ENCODE measurements around the gene AKR1E2.

AKR1E2 gene

DNA sequence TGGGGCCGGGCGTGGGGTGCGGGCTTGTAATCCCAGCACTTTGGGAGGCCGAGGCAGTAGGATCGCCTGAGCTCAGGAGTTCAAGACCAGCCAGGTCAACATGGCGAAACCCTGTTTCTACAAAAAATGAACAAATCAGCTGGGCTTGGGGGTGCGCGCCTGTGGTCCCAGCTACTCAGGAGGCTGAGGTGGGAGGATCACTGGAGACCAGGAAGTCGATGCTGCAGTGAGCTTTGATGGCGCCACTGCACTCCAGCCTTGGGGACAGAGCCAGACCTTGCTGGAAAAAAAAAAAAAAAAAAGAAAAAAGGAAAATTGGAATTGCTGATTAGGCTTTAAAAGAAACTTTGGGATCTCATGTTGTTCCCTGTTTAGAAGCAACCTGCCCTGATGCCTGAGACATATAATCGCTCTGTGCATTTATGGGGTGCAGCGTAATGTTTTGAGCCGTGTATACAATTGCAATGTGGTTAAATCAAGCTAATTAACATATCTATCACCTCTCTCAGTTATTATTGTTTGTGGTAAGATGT, 851 bp downstream of the AKR1E2 start:
- TF ChIP-seq, protein P1, sequence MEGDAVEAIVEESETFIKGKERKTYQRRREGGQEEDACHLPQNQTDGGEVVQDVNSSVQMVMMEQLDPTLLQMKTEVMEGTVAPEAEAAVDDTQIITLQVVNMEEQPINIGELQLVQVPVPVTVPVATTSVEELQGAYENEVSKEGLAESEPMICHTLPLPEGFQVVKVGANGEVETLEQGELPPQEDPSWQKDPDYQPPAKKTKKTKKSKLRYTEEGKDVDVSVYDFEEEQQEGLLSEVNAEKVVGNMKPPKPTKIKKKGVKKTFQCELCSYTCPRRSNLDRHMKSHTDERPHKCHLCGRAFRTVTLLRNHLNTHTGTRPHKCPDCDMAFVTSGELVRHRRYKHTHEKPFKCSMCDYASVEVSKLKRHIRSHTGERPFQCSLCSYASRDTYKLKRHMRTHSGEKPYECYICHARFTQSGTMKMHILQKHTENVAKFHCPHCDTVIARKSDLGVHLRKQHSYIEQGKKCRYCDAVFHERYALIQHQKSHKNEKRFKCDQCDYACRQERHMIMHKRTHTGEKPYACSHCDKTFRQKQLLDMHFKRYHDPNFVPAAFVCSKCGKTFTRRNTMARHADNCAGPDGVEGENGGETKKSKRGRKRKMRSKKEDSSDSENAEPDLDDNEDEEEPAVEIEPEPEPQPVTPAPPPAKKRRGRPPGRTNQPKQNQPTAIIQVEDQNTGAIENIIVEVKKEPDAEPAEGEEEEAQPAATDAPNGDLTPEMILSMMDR (conservative IDR thresholded peaks at IDR 0.05; ENCODE audit: low read depth), result no peak
- H3K27ac ChIP-seq, result peak overlapping the region; percentile 77
- POLR2A ChIA-PET (ENCODE audit: low non-redundant PET), result no interaction called here
- CTCF ChIA-PET, result interaction anchor here (1.3 kb wide), 1 partner anchor 11 kb away, joined by 3 read pairs; no protein-coding TSS in a partner anchor
- DNase-seq (ENCODE audit: low spot score), result no peak

DNA sequence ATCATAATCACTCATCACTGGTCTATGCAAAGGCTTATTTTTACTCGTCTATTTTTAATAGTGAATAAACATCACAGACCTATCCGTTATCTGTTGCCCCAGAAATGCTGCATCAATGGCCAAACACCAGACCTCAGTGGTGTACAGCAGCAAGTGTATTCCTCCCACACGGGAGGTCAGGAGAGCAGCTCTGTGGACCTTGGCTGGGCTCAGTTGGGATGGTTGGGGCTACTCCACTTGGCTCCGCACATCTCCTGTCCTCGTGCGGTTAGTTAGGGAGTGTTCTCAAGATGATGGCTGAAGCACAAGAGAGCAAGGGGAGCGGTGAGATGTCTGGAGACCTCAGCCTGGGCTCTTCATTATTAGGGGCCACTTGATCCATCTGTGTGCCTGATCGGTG, 2.0 kb downstream of the AKR1E2 start:
- ChIA-PET POLR2A (ENCODE audit: low non-redundant PET) (no interaction called here), CTCF (no interaction called here)
- no peak overlapping the region for H3K27ac ChIP-seq
- TF ChIP-seq, protein P1 (conservative IDR thresholded peaks at IDR 0.05; ENCODE audit: low read depth), result no peak
- DNase-seq (ENCODE audit: low spot score), result no peak

DNA sequence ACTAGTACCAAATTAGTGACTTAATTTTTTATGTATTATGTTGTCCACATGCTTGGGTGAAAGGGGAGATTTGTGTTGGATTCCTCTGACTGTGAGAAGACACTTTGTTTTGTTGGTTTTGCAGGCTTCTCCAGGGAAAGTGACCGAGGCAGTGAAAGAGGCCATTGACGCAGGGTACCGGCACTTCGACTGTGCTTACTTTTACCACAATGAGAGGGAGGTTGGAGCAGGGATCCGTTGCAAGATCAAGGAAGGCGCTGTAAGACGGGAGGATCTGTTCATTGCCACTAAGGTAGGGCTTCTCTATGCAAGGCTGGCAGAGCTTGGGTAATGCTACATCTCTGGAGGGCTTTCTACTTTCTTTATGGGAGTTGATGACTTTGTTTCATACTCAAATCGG, 4.5 kb downstream of the AKR1E2 start:
- TF ChIP-seq, protein P1 (conservative IDR thresholded peaks at IDR 0.05; ENCODE audit: low read depth), result no peak
- CTCF ChIA-PET, result interaction anchor here (0.5 kb wide), 1 partner anchor 612 kb away, joined by 3 read pairs; no protein-coding TSS in a partner anchor
- no peak overlapping the region for H3K27ac ChIP-seq
- POLR2A ChIA-PET (ENCODE audit: low non-redundant PET), result interaction anchor here (0.6 kb wide), 1 partner anchor 8 kb away, joined by 3 read pairs; no protein-coding TSS in a partner anchor
- no peak for DNase-seq (ENCODE audit: low spot score)

DNA sequence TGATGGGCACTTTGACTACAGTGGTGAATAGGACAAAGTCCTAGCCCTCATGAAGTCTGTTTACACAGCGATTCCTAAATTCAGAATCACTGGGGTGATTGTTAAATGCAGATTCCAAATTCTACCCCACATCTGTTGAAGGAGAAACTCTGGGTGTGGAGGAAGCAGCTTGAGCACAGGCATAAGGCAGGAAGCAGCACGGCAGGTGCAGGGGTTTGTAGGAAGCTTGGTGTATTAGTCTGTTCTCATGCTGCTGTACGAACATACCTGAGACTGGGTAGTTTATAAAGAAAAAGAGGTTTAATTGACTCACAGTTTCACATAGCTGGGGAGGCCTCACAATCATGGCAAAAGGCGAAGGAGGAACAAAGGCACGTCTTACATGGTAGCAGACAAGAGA, 5.1 kb downstream of the AKR1E2 start:
- ChIA-PET POLR2A (ENCODE audit: low non-redundant PET) (no interaction called here), CTCF (interaction anchor here (0.5 kb wide), 1 partner anchor 612 kb away, joined by 3 read pairs; no protein-coding TSS in a partner anchor)
- no peak overlapping the region for H3K27ac ChIP-seq
- no peak for DNase-seq (ENCODE audit: low spot score)
- TF ChIP-seq, protein P1 (conservative IDR thresholded peaks at IDR 0.05; ENCODE audit: low read depth), result no peak

DNA sequence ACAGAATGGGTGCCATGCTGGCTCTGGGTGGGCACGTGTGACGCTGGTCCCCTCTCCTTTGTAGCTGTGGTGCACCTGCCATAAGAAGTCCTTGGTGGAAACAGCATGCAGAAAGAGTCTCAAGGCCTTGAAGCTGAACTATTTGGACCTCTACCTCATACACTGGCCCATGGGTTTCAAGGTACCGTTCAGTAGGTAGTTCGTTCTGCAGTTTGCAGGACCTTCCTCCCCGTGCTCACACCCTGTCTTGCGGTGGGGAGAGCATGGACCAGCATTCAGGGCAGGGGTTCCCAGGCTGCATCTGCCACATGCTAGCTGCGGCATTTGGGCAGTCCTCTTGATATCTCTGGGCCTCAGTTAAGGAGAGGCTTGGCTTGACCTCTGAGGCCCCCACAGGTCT, 7.3 kb downstream of the AKR1E2 start:
- TF ChIP-seq, protein P1 (conservative IDR thresholded peaks at IDR 0.05; ENCODE audit: low read depth), result no peak
- CTCF ChIA-PET, result interaction anchor here (0.6 kb wide), 2 partner anchors 187 to 1037 kb away, joined by 3 read pairs; no protein-coding TSS in a partner anchor
- DNase-seq (ENCODE audit: low spot score), result no peak
- H3K27ac ChIP-seq, result no peak overlapping the region
- POLR2A ChIA-PET (ENCODE audit: low non-redundant PET), result no interaction called here

DNA sequence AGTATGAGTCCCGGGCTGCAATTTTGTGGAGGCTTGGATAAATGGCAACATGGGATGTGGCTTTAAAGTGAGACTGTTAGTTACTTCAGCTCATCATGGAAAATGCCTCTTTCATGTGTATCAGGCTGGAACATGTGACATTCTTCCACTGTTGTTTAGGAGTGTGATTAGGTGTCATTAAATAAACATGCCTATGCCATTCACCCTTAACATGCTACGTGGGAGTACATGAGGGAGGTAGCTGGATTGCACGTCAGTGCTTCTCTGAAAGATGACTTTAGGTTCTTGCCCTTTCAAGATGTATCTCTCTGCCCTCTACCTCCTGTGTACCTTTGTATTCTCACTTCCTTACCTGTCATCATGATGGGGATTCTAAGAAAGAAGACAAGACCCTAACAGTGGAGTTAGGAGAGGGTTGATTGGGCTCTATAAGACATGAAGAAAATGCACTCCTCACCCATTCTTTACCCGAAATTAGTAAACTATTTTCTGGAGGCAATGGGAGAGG, 8.9 kb downstream of the AKR1E2 start:
- POLR2A ChIA-PET (ENCODE audit: low non-redundant PET), result no interaction called here
- TF ChIP-seq, protein P1 (conservative IDR thresholded peaks at IDR 0.05; ENCODE audit: low read depth), result no peak
- DNase-seq (ENCODE audit: low spot score), result no peak
- no peak overlapping the region for H3K27ac ChIP-seq
- CTCF ChIA-PET, result interaction anchor here (2.5 kb wide), 1 partner anchor 15 kb away, joined by 8 read pairs; no protein-coding TSS in a partner anchor
